ENCODE data around the gene PAX7. TPM values are rescaled to one million over a fixed set of nuclear protein-coding genes. Genes with fewer than 3 reads are reported as not detected.

The PAX7 gene
- total RNA-seq, 1 donor from 2014 or later, result not detected

- no peak overlapping the region for H3K27ac ChIP-seq
- no peaks in the 10 kb centered on the region for H3K9me3 ChIP-seq
- H3K4me3 ChIP-seq, result no peak overlapping the region
- no peaks in the 10 kb centered on the region for H3K36me3 ChIP-seq
- no peaks in the 10 kb centered on the region for H3K27me3 ChIP-seq
- DNase-seq (ENCODE audit: low spot score in 2 of 2), result no peak
- peaks cover 0 to 2% of the 10 kb centered on the region in 2 donors for H3K4me1 ChIP-seq
- TF ChIP-seq CTCF (IDR thresholded peaks at IDR 0.05), result no peak
- intact Hi-C loops (cut with DNase I), result no loop called here
Observed at GRCh38 chr1:18649693-18650370, 19.2 kb downstream of the PAX7 start.

GRCh38 chr1:18651713-18652112 lies 21.1 kb downstream of the PAX7 start:
- Histone ChIP-seq H3K36me3 (no peaks in the 10 kb centered on the region), H3K9me3 (no peaks in the 10 kb centered on the region), H3K4me1 (no peaks in the 10 kb centered on the region), H3K27me3 (no peaks in the 10 kb centered on the region), H3K27ac (no peak overlapping the region), H3K4me3 (no peak overlapping the region)
- intact Hi-C loops (cut with DNase I), result no loop called here
- no peak for TF ChIP-seq CTCF (IDR thresholded peaks at IDR 0.05)
- no peak for DNase-seq (ENCODE audit: low spot score in 2 of 2)

GRCh38 chr1:18652791-18653190 lies 22.1 kb downstream of the PAX7 start:
- Histone ChIP-seq H3K4me1 (no peaks in the 10 kb centered on the region), H3K27me3 (no peaks in the 10 kb centered on the region), H3K4me3 (no peak overlapping the region), H3K9me3 (no peaks in the 10 kb centered on the region), H3K27ac (no peak overlapping the region), H3K36me3 (no peaks in the 10 kb centered on the region)
- no peak for DNase-seq (ENCODE audit: low spot score in 2 of 2)
- no peak for TF ChIP-seq CTCF (IDR thresholded peaks at IDR 0.05)
- intact Hi-C loops (cut with DNase I), result no loop called here

GRCh38 chr1:18653367-18653766 lies 22.7 kb downstream of the PAX7 start:
- Histone ChIP-seq H3K27me3 (no peaks in the 10 kb centered on the region), H3K36me3 (no peaks in the 10 kb centered on the region), H3K9me3 (no peaks in the 10 kb centered on the region), H3K27ac (no peak overlapping the region), H3K4me3 (no peak overlapping the region), H3K4me1 (no peaks in the 10 kb centered on the region)
- TF ChIP-seq CTCF (IDR thresholded peaks at IDR 0.05), result no peak
- intact Hi-C loops (cut with DNase I), result no loop called here
- no peak for DNase-seq (ENCODE audit: low spot score in 2 of 2)

GRCh38 chr1:18653916-18654315 lies 23.3 kb downstream of the PAX7 start:
- H3K4me3 ChIP-seq, result no peak overlapping the region

More at GRCh38 chr1:18653916-18654315, 23.3 kb downstream of the PAX7 start:
- Histone ChIP-seq H3K9me3 (no peaks in the 10 kb centered on the region), H3K36me3 (no peaks in the 10 kb centered on the region), H3K4me1 (no peaks in the 10 kb centered on the region), H3K27ac (no peak overlapping the region), H3K27me3 (no peaks in the 10 kb centered on the region)
- intact Hi-C loops (cut with DNase I), result no loop called here
- no peak for DNase-seq (ENCODE audit: low spot score in 2 of 2)
- TF ChIP-seq CTCF (IDR thresholded peaks at IDR 0.05), result no peak

All from ascending aorta (tissue), 2 donors.